Epithelial cell of esophagus (primary cell): ENCODE data around the gene TLX2.

Source experiments
- DNase-seq: peaks from one replicate; pipeline ENCODE4 v3.0.0; 2010; ENCODE audit warnings: low read depth
- H3K4me3 ChIP-seq: 2 replicates; pipeline ENCODE4 v1.5.1; 2011; ENCODE audit warnings: mild to moderate bottlenecking, low read length, control low read depth
- TF ChIP-seq, protein P1 (sequence below): IDR thresholded peaks from 2 replicates; pipeline ENCODE4 v1.5.1; 2011; ENCODE audit warnings: low read depth, mild to moderate bottlenecking, low read length, control low read depth, inconsistent platforms; ENCODE audit not compliant: insufficient read depth; ENCODE audit errors: missing control alignments

The TLX2 gene

DNA sequence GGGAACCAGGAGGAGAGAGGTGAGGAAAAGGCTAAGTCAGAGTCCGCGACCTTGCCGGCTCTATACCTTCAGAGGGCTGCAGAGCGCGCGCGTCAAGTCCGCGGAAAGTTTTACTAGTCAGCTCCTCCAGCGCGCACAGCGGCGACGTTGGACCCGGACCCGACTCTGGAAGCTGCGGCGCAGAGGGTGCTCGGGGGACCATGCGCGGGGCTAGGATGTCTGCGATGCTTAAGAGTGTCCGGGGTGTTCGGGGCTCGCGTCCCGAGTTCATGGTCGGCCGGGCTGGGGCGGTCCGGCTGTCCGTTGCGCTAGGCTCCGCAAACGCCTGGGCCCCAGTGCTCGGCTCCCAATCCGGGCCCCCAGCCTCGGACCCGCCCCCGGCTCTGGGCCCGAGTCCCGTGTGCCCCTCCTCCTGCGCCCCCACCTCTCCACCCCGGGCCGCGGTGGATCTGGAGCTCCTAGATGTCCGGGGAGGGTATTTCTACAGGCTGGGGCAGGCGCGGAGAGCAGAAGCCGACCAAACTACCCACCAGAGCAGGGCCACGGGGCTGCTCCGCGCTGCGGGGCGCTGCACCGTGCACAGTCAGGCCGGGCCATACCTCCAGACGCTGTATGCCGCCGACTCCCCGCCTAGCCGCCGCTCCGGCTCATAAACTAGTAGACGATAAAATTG is 14.8 kb upstream of the TLX2 start, which contains the start of gene LBX2:
LBX2 (minus strand) TSS at position 337 of the 673 bp plus-strand sequence; CDS start at position 271, 66 bp downstream.
- no peak for DNase-seq
- H3K4me3 ChIP-seq, result peak within 1 kb of the TSS; percentile 40

DNA sequence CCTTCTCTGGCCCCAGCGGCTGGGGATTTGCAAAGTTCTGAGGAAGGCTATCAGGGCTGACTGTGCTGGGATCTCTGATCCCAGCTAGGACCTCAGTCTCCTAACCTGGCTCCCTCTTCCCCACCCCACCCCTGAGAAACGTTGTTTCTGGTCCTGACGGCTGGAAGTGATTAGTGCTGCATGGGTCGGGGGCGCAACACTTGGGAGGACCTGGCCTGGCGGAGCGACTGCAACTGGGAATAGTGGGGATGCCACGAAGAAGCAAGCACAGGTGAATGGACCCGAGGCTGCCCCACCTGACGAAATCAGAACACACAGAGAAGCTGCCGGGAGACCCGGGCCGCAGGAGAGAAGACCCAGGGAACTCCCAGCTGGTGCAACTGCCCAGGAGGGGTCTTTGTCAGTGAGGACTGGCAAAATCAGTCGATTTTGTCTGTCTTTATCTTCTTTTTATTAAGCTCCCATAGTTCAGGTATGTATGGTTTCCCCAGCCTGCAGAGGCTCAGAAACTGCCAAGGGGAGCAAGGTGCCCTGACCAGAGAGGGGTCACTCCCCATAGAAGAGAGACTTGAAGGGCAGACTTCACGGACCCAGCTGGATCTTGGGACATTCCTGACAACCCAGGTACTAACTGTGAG is 14.2 kb upstream of the TLX2 start:
- DNase-seq, result no peak
- no peak overlapping the region for H3K4me3 ChIP-seq
- TF ChIP-seq, protein P1, sequence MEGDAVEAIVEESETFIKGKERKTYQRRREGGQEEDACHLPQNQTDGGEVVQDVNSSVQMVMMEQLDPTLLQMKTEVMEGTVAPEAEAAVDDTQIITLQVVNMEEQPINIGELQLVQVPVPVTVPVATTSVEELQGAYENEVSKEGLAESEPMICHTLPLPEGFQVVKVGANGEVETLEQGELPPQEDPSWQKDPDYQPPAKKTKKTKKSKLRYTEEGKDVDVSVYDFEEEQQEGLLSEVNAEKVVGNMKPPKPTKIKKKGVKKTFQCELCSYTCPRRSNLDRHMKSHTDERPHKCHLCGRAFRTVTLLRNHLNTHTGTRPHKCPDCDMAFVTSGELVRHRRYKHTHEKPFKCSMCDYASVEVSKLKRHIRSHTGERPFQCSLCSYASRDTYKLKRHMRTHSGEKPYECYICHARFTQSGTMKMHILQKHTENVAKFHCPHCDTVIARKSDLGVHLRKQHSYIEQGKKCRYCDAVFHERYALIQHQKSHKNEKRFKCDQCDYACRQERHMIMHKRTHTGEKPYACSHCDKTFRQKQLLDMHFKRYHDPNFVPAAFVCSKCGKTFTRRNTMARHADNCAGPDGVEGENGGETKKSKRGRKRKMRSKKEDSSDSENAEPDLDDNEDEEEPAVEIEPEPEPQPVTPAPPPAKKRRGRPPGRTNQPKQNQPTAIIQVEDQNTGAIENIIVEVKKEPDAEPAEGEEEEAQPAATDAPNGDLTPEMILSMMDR, result no peak

More for the DNA sequence above, 14.8 kb upstream of the TLX2 start, which contains the start of gene LBX2:
- TF ChIP-seq, protein P1, result no peak

DNA sequence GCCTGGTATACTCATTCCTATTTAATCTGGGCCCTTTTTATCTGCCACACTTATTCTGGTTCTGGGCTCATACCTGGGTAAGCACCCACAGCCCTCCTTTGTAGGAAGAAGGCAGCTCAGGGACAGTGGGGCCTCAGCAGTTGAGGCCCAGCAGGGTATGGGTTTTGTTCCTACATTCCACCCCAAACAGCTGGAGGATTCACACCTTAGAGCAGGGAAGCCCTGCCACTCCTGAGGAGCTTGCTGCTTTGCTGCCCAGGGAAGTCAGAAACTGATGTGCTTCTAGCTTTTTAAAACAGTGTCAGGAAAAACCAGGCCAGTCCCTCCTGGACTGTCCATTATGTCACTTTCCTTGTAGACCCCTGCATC is 13.7 kb upstream of the TLX2 start:
- no peak for DNase-seq
- no peak overlapping the region for H3K4me3 ChIP-seq
- TF ChIP-seq, protein P1, result no peak

DNA sequence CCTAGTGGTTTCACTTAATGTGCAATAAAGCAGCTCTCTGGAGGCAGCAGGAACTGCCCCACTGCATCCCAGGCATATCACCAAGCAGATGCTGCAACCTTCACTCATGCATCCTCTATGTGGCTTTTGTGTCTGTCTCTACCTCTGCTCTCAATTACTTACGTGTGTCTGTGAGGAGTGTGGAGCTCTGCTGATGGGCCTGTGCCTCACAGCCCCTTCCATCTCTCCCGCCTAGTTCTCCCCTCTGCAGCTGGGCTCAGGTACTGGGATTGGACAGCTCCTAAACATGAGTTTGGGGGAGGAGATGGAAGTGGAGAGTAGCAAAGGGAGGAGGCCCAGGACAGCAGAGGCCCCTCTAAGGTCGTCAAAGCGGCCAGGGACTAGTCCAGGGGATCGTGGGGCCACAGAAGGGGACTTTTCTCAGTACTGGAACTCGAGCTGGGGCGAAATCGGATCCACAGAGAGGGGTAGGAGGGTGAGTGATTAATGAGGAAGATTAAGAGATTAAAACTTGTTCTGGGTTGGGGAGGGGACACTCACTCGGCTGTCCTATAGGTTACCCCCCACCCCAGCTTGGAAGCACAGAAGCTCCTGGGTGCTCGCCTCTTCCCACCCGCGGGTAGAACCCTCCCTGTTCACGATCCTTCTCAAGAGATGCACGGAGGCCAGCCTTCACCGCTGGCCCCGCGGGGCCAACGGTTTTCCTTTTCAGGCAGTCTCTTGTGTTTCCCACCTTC is 12.7 kb upstream of the TLX2 start:
- H3K4me3 ChIP-seq, result no peak overlapping the region
- no peak for DNase-seq
- TF ChIP-seq, protein P1, result no peak

DNA sequence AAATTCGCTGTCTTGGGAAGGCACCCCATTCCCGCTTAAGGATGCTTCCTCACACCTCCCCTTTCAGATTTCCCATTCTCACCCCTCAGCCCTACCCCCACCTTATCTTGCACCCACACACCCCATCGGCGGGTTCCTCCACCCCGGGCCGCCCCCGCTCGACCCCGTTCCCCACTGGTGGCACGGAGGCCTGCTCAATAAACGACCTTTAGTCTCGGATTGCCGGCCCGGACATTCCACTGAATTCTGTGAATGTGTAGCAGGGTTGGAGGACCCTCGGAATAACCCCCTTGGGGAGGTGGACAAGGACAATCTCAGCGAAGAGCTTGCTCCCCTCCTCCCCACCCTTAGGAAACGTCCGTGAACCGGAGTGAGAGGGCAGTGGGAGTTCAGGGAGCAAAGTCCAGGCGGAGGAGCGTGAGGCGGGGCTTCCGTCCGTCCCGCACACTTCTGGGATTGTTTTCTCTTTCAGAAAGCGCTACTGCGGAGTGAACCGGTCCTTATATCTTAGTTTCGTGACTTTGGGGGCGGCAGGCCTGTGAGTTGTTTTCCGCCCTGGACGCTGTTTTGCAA is 12.0 kb upstream of the TLX2 start:
- H3K4me3 ChIP-seq, result peak overlapping the region; percentile 55
- TF ChIP-seq, protein P1, result no peak
- DNase-seq, result no peak

DNA sequence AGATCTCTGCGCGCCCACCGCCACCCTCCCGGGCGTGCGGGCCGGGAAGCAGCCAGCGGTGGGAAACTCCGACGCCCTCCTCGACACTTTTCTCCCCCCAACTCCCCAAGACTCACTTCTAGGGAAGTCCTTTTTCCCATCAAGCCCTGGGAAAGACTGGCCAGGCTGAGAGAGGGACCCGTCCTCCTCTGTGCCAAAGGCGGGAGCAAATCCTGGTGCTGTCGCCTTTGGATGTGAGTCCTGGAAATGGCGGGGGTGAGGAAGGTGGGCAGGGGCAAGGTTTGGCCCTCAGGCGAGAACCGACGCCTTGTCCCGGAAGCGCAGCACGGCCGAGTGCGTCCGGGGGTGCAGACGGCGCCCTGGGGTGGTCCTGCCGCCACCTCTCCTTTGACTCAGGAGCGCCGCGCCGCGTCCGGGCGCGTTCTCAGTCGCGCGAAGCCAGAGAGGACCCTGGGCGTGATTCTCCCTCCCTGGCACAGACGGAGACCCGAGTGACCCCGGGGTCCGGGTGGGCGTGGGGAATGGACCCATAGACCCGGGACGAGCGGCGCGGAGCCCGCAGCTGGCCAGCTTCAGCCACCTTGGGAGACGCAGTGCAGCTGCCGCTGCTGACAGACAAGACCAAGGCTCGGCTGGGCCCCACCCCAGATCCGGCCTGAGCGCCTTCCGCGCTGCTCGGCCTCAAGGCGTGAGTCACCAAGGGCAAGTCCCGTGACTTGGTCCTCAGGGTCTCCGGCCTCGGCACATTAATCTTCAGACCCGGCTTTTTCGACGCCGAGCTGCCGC is 11.3 kb upstream of the TLX2 start:
- DNase-seq, result peak; percentile 77
- H3K4me3 ChIP-seq, result peak overlapping the region; percentile 55
- TF ChIP-seq, protein P1, result peak; percentile 26
